Vagina (tissue), 2 donors: ENCODE results near the gene MPRIP.

ENCODE experiments used
- POLR2AphosphoS5 ChIP-seq, 2 donors: sonication (generic); formaldehyde crosslinking; IDR thresholded peaks; one replicate each; pipeline ENCODE4 v1.9.0; 2017; ENCODE audit warnings: antibody characterized with exemption in 2 of 2, mild to moderate bottlenecking in 2 of 2, low read depth in 1 of 2; ENCODE audit not compliant: insufficient read depth in 1 of 2
- TF ChIP-seq, protein P1 (sequence below), 3 experiments: fragments of 450-650 bp in 2 of 3; fragments of 200-600 bp in 1 of 3; sonication (generic) in 1 of 3; IDR thresholded peaks; one replicate each; pipeline ENCODE4 v1.5.1; 2017 to 2019; ENCODE audit warnings: antibody characterized with exemption in 3 of 3, mild to moderate bottlenecking in 2 of 3, moderate library complexity in 2 of 3

DNA sequence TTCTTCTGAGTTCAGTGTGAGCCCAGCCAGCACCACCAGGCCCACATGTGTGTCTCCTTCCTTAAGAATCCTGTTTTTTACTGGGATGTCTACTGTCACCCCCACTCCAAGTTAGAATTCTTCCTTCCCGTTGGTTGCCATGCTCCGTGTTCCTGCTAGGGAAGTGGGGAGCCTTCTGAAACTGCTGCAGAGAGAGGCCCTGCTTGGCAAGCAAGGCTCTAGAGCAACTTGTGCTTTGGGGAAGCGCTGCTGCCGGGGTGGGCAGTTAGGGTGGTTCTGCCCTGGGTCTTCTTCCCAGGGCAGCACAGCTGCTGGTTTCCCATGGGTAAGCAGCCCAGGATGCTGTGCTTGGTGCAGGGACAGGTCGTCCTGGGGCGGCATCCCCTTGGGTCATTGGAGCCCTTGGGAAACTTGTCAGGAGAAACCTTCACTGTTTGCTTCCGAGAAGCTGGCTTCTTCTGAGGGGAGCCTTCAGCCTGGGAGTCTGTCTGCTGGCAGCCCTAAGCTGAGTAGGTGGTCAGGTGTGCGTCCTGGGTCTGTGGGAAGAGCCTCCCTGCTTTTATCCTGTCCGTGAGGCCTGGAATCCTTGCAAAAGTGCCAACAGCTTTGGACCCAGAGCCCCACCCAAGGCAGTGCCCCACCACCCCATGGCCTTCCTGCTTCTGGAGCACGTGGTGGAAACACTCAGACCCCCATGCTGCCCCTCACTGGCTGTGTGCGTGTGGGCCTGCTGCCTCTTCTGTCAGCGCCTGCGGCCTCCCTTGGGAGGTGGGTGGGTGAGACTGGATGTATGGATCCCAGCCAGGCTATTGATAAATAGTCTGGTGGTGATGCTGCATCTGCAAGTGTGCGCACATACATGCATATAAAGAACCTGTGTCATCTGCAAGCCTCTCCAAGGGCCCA lies 92.0 kb downstream of the MPRIP start:
- TF ChIP-seq, protein P1, sequence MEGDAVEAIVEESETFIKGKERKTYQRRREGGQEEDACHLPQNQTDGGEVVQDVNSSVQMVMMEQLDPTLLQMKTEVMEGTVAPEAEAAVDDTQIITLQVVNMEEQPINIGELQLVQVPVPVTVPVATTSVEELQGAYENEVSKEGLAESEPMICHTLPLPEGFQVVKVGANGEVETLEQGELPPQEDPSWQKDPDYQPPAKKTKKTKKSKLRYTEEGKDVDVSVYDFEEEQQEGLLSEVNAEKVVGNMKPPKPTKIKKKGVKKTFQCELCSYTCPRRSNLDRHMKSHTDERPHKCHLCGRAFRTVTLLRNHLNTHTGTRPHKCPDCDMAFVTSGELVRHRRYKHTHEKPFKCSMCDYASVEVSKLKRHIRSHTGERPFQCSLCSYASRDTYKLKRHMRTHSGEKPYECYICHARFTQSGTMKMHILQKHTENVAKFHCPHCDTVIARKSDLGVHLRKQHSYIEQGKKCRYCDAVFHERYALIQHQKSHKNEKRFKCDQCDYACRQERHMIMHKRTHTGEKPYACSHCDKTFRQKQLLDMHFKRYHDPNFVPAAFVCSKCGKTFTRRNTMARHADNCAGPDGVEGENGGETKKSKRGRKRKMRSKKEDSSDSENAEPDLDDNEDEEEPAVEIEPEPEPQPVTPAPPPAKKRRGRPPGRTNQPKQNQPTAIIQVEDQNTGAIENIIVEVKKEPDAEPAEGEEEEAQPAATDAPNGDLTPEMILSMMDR (IDR thresholded peaks at IDR 0.05), result no peak
- no peak for TF ChIP-seq POLR2AphosphoS5 (IDR thresholded peaks at IDR 0.05; ENCODE audit: insufficient read depth in 1 of 2, low read depth in 1 of 2)
